Measurements from ENCODE around the gene FIBIN.

DNA sequence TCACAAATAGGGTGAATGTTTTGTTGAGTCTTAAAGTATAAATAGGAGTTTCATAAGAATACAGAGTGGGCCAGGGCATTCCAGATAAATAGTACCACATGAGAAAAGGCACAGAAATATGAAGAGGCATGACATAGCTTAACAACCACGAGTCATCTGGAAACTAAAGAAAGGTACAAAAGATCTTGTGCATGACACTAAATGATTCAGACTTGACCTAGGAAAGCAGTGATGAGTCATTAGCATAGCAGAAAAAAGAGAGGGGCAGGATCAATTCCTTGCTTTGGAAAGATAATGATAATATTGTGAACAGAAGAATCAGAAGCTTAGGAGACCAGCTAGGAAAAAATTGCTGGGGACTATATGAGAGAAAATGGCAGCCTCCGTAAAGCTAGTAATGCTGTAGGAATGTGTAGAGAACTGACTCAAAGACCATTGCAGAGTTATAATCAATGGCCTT is 47.6 kb upstream of the FIBIN start:
- TF ChIP-seq CTCF (conservative IDR thresholded peaks at IDR 0.05) (no peak), EZH2 (IDR thresholded peaks at IDR 0.05; ENCODE audit: low read depth) (no peak)
